Skeletal muscle satellite cell (primary cell): ENCODE results near the gene OR5M11. TPM values are rescaled to one million over a fixed set of nuclear protein-coding genes. Genes with fewer than 3 reads are reported as not detected.
"Not testable (repeated sequence)": the region's sequence is repeated elsewhere in the genome, so short reads cannot be mapped to it uniquely, and the experiment has no call there.

Source experiments
- H3K27me3 ChIP-seq: 2 replicates; pipeline ENCODE4 v1.7.0; 2013; ENCODE audit warnings: low read length; ENCODE audit not compliant: control insufficient read depth, insufficient read depth
- H3K36me3 ChIP-seq: 2 replicates; pipeline ENCODE4 v1.7.0; 2013; ENCODE audit warnings: mild to moderate bottlenecking, control low read depth, low read length; ENCODE audit not compliant: insufficient read depth
- H3K4me1 ChIP-seq: 2 replicates; pipeline ENCODE4 v1.7.0; 2013; ENCODE audit warnings: low read length; ENCODE audit not compliant: control insufficient read depth, insufficient read depth
- H3K4me2 ChIP-seq: 2 replicates; pipeline ENCODE4 v1.7.0; 2013; ENCODE audit warnings: mild to moderate bottlenecking, low read length
- H3K4me3 ChIP-seq: 2 replicates; pipeline ENCODE4 v1.7.0; 2013; ENCODE audit warnings: low read length
- H3K9ac ChIP-seq: 2 replicates; pipeline ENCODE4 v1.7.0; 2013; ENCODE audit warnings: mild to moderate bottlenecking, low read depth, low read length, moderate library complexity
- H3K9me3 ChIP-seq: replicated peaks from 2 replicates; pipeline ENCODE4 v1.7.0; 2013; ENCODE audit warnings: mild to moderate bottlenecking, control low read depth, low read length
- total RNA-seq: library from RNA; depleted of rRNA; stranded (reverse); fragments of >200 nt; gene quantifications from 2 replicates; pipeline ENCODE4 v1.2.3, GENCODE V29; 2012; rRNA removed

Gene OR5M11
- total RNA-seq, result not detected in 2 replicates

- Histone ChIP-seq H3K36me3 (no peaks in the 10 kb centered on the region), H3K9me3 (peaks cover 5% of the 10 kb centered on the region), H3K9ac (no peak within 1 kb of the TSS)
Observed at GRCh38 chr11:56543157-56543556, at the start of gene OR5M11. OR5M11 (minus strand) TSS chr11:56543257; CDS start chr11:56543257, 0 bp downstream.

DNA sequence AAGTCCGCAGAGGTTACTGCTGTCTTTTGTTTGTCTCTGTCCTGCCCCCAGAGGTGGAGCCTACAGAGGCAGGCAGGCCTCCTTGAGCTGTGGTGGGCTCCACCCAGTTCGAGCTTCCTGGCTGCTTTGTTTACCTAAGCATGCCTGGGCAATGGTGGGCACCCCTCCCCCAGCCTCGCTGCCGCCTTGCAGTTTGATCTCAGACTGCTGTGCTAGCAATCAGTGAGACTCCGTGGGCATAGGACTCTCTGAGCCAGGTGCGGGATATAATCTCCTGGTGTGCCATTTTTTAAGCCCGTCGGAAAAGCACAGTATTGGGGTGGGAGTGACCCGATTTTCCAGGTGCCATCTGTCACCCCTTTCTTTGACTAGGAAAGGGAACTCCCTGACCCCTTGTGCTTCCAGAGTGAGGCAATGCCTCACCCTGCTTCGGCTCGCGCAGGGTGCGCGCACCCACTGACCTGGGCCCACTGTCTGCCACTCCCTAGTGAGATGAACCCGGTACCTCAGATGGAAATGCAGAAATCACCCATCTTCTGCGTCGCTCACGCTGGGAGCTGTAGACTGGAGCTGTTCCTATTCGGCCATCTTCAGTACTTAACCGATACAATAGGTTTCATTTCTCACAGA, 49.1 kb upstream of the OR5M11 start:
- not testable (repeated sequence) for H3K9ac ChIP-seq, H3K4me3 ChIP-seq, H3K9me3 ChIP-seq, H3K4me2 ChIP-seq, H3K27me3 ChIP-seq, H3K36me3 ChIP-seq, H3K4me1 ChIP-seq

More at GRCh38 chr11:56543157-56543556, at the start of gene OR5M11:
- no peak within 1 kb of the TSS for H3K4me2 ChIP-seq
- H3K4me1 ChIP-seq, result no peaks in the 10 kb centered on the region
- H3K27me3 ChIP-seq, result no peaks in the 10 kb centered on the region
- no peak within 1 kb of the TSS for H3K4me3 ChIP-seq

- Histone ChIP-seq H3K27me3 (no peaks in the 10 kb centered on the region), H3K9ac (no peak within 1 kb of the TSS), H3K36me3 (no peaks in the 10 kb centered on the region), H3K4me3 (no peak within 1 kb of the TSS), H3K4me1 (no peaks in the 10 kb centered on the region), H3K4me2 (no peak within 1 kb of the TSS), H3K9me3 (no peaks in the 10 kb centered on the region)
Observed at GRCh38 chr11:56577621-56578020, 34.6 kb upstream of the OR5M11 start, which contains the start of gene OR5M10. OR5M10 (minus strand) TSS chr11:56577721; CDS start chr11:56577721, 0 bp downstream.

DNA sequence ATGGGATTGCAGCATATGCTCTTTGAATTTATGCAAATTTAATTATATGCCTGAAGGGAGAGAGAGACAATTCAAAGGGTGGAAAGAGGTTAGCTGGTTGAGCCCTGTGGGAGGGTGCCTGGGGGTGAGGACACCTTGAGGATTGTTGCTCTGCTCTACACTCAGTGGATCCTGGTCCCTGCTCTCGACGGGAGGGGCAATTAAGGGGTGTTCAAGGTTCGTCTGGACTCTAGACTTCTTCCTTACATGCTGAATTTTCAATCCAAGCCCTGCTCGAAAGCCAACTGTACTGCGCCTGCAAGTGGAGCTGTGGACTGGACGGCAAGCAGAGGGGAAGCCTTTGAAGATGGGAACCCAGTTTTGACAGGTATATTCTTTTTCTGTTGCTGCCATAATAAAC, 15.5 kb upstream of the OR5M11 start:
- H3K4me1 ChIP-seq, result no peaks in the 10 kb centered on the region
- H3K27me3 ChIP-seq, result no peaks in the 10 kb centered on the region
- no peak overlapping the region for H3K4me2 ChIP-seq
- H3K9ac ChIP-seq, result no peak overlapping the region
- no peak overlapping the region for H3K4me3 ChIP-seq
- no peaks in the 10 kb centered on the region for H3K36me3 ChIP-seq
- peaks cover 9% of the 10 kb centered on the region for H3K9me3 ChIP-seq

DNA sequence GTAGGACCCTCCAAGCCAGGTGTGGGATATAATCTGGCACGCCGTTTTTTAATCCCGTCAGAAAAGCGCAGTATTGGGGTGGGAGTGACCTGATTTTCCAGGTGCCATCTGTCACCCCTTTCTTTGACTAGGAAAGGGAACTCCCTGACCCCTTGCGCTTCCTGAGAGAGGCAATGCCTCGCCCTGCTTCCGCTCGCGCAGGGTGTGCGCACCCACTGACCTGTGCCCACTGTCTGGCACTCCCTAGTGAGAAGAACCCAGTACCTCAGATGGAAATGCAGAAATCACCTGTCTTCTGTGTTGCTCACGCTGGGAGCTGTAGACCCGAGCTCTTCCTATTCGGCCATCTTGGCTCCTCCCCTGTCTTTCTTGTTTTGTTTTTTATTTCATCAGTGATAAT, 11.6 kb upstream of the OR5M11 start:
- not testable (repeated sequence) for H3K36me3 ChIP-seq, H3K4me3 ChIP-seq, H3K4me1 ChIP-seq, H3K4me2 ChIP-seq, H3K9me3 ChIP-seq, H3K27me3 ChIP-seq, H3K9ac ChIP-seq

DNA sequence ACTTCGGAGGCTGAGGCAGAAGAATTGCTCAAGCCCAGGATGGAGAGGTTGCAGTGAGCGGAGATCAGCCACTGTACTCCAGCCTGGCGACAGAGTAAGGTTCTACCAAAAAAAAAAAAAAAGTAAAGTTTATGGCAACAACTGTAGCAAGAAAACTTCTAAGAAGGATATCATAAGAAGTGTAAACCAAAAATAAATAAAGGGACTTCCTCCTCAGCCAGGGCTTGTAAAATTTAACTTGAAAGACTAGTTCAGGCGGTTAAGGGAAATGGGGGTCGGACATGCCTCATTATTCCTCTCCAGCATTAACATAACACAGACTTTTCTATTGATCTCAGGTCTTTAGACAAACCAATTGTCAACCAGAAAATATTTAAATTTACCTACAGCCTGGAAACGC, 2.5 kb upstream of the OR5M11 start:
- Histone ChIP-seq H3K9ac (no peak overlapping the region), H3K27me3 (no peaks in the 10 kb centered on the region), H3K9me3 (peaks cover 5% of the 10 kb centered on the region), H3K4me2 (no peak overlapping the region), H3K4me1 (no peaks in the 10 kb centered on the region), H3K4me3 (no peak overlapping the region), H3K36me3 (no peaks in the 10 kb centered on the region)

DNA sequence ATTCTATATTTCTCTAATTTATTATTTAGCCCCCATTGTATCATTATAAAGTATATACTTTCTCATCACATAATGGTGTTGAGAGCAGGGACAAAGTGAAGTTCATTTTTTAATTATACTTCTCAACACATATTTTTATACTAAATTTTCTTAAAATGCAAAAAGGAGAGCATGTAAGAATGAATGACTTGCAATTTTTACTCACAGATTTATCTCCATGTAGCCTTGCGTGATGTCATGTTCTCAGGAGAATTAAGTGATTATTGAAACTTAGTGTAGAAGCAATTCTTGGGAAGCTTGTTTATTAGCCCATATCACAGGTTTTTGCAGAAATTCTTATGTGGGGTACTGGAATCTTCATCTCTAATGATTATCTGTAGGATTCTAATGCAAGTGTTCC, 682 bp upstream of the OR5M11 start:
- H3K9ac ChIP-seq, result no peak overlapping the region
- H3K36me3 ChIP-seq, result no peaks in the 10 kb centered on the region
- peaks cover 5% of the 10 kb centered on the region for H3K9me3 ChIP-seq
- no peak overlapping the region for H3K4me2 ChIP-seq
- no peaks in the 10 kb centered on the region for H3K4me1 ChIP-seq
- H3K4me3 ChIP-seq, result no peak overlapping the region
- H3K27me3 ChIP-seq, result no peaks in the 10 kb centered on the region

DNA sequence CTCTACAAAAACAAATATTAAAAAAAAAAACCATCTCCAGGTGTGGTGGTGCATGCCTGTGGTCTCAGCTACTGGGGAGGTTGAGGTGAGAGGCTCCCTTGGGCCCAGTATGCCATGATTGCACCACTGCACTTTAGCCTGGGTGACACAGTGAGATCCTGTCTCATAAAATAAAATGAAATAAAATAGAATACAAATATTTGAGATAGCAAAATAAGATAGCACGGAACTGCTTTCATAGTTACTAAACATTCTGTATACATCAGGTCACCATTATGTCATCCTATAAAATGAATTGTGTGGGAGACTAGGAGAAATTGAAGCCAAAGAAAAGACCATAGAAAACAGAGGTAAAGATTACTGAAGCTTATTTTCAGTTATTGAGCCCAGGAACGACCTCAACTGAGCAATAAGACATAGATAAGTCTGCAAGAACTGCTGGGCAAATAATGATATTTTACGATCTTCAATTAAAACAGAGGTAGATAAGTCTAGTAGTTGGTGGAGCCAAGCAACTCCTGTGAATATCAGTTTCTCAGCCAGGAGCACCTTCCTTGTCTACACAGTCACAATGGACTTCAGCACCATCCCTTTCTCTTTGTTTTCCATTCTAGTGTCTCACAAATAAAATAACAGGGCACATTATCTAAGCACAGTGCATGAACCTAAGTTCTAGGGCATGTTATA, 9.9 kb downstream of the OR5M11 start:
- Histone ChIP-seq H3K36me3 (no peaks in the 10 kb centered on the region), H3K4me2 (no peak overlapping the region), H3K4me3 (no peak overlapping the region), H3K9ac (no peak overlapping the region), H3K9me3 (no peaks in the 10 kb centered on the region), H3K4me1 (no peaks in the 10 kb centered on the region), H3K27me3 (no peaks in the 10 kb centered on the region)

DNA sequence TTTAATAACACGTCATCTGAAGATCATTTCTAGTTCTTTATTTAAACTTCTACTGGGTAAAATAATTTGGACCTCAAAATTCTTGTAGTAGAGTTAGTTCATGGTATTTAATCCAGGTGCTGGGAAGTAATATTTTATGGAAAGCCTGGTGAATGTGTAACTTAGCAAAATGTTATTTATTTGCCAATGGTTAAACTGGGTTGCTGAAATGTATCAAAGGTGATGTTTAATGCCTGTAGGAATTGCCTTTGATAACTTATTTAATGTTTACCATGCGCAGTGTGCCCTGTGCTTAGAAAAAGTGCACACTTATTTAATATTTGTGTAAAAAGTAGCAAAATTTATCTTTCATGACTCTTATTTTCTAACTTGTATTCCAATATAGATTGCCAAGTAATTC, 11.2 kb downstream of the OR5M11 start:
- Histone ChIP-seq H3K9ac (no peak overlapping the region), H3K4me3 (no peak overlapping the region), H3K27me3 (no peaks in the 10 kb centered on the region), H3K9me3 (no peaks in the 10 kb centered on the region), H3K4me2 (no peak overlapping the region), H3K36me3 (no peaks in the 10 kb centered on the region), H3K4me1 (no peaks in the 10 kb centered on the region)

DNA sequence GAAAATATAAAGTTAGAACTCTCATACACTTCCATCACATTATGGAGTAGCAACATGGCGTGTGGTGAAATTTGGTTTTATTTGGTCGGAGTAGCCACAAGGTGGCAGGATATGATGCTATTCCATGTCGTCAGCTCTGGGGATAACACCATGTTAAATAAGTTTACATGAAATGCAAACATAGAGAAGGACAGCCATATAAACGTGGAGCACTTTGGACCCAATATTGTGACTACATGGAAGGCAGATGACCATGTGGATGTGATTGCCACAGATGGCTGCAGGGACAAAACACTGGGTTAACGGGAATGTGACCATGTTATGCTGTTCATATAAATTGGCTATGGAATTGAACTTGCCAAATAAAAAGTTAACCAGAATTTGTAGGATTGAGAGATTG, 21.0 kb downstream of the OR5M11 start:
- Histone ChIP-seq H3K4me2 (no peak overlapping the region), H3K4me3 (no peak overlapping the region), H3K9me3 (no peaks in the 10 kb centered on the region), H3K36me3 (no peaks in the 10 kb centered on the region), H3K4me1 (no peaks in the 10 kb centered on the region), H3K27me3 (no peaks in the 10 kb centered on the region), H3K9ac (no peak overlapping the region)

GRCh38 chr11:56513280-56513679, 29.8 kb downstream of the OR5M11 start:
- H3K4me3 ChIP-seq, result no peak overlapping the region
- peaks cover 3% of the 10 kb centered on the region for H3K9me3 ChIP-seq
- H3K9ac ChIP-seq, result no peak overlapping the region
- H3K36me3 ChIP-seq, result no peaks in the 10 kb centered on the region
- H3K27me3 ChIP-seq, result no peaks in the 10 kb centered on the region
- H3K4me2 ChIP-seq, result no peak overlapping the region
- no peaks in the 10 kb centered on the region for H3K4me1 ChIP-seq

DNA sequence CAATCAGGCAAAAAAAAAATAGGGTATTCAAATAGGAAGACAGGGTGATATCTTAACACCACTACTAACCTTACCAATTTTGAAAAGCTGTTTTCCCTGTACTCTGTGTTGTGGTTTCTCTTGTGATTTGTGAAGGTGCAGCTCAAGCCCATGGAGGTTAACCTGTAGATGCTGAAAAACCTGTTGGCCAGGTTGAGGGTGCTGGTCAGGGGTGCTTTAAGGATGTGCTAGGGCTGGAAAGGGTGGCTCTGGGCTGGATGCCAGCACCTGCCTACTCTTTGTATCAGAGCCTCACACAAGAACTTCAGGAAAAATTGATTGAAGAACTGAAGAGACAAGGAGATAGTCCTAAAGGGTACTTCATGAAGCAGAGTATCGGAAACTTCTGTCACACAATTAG, 33.6 kb downstream of the OR5M11 start:
- Histone ChIP-seq H3K27me3 (no peaks in the 10 kb centered on the region), H3K9ac (no peak overlapping the region), H3K4me1 (no peaks in the 10 kb centered on the region), H3K4me3 (no peak overlapping the region), H3K4me2 (no peak overlapping the region), H3K9me3 (peaks cover 3% of the 10 kb centered on the region), H3K36me3 (no peaks in the 10 kb centered on the region)
